ENCODE measurements around the gene SMYD5.

DNA sequence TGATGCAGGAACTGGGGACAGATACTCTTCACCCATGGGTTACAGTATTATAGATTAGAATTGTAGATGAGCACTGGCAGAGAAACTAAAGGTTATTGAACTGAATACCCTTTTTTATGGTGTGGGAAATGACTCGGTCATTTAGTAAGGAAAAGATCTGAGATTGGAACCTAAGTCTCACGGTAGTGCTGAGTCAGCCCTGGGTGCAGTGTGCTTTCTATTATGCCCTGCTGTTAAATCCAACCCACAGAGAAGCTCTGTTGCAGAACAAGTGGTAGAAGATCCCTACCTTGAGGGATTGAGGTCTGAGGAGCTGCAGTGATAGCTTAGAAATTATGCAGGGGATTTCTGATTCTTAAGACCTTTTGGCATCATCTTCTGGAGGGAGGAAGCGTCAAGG, 32.8 kb downstream of the SMYD5 start:
- TF ChIP-seq, protein P1, sequence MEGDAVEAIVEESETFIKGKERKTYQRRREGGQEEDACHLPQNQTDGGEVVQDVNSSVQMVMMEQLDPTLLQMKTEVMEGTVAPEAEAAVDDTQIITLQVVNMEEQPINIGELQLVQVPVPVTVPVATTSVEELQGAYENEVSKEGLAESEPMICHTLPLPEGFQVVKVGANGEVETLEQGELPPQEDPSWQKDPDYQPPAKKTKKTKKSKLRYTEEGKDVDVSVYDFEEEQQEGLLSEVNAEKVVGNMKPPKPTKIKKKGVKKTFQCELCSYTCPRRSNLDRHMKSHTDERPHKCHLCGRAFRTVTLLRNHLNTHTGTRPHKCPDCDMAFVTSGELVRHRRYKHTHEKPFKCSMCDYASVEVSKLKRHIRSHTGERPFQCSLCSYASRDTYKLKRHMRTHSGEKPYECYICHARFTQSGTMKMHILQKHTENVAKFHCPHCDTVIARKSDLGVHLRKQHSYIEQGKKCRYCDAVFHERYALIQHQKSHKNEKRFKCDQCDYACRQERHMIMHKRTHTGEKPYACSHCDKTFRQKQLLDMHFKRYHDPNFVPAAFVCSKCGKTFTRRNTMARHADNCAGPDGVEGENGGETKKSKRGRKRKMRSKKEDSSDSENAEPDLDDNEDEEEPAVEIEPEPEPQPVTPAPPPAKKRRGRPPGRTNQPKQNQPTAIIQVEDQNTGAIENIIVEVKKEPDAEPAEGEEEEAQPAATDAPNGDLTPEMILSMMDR (conservative IDR thresholded peaks at IDR 0.05), result no peak
- no peak for TF ChIP-seq EZH2 (IDR thresholded peaks at IDR 0.05; ENCODE audit: low read depth)

All from PC-9 (cell line).